G401 (cell line): Measurements from ENCODE around the gene ARAP1. TPM values are rescaled to one million over a fixed set of nuclear protein-coding genes. Genes with fewer than 3 reads are reported as not detected.
A peak's percentile ranks its signal among the peaks of the same experiment; 100 is the strongest.
"Not testable (repeated sequence)": the region's sequence is repeated elsewhere in the genome, so short reads cannot be mapped to it uniquely, and the experiment has no call there.

Source experiments
- DNase-seq: peaks from one replicate; pipeline ENCODE4 v3.0.0-alpha.2; 2015; ENCODE audit warnings: low spot score
- in situ Hi-C: cut with HindIII; loops from 2 replicates; pipeline ENCODE4 v1.10.0; 2016; ENCODE audit warnings: low sequenced_read_pairs, mixed read lengths
- total RNA-seq: library from RNA; depleted of rRNA; stranded (reverse); fragments of >200 nt; shearing (Covaris generic); gene quantifications from 2 replicates; pipeline ENCODE4 v1.2.3, GENCODE V29; 2014; rRNA removed

The ARAP1 gene
- total RNA-seq: 89.9 and 113 TPM in 2 replicates

- in situ Hi-C loops: loop anchor here (10.0 kb wide), 1 partner anchor 98 kb away; no protein-coding TSS in a partner anchor
- peak; percentile 30 for DNase-seq
Measured at GRCh38 chr11:72752088-72752914, at the start of gene ARAP1. Gene ARAP1 (minus strand): TSS chr11:72752408. CDS start chr11:72727128, 25,280 bp downstream.

- in situ Hi-C loops: no loop called here
- no peak for DNase-seq
Measured at GRCh38 chr11:72799441-72799840, 47.2 kb upstream of the ARAP1 start.

GRCh38 chr11:72798361-72798760 lies 46.2 kb upstream of the ARAP1 start:
- in situ Hi-C loops: no loop called here

GRCh38 chr11:72793425-72794367 lies 41.5 kb upstream of the ARAP1 start, which contains the start of gene STARD10:
Gene STARD10 (minus strand): TSS chr11:72794047. CDS start chr11:72781181, 12,866 bp downstream.
- peak; percentile 99 for DNase-seq
- in situ Hi-C loops: no loop called here

More at GRCh38 chr11:72798361-72798760, 46.2 kb upstream of the ARAP1 start:
- no peak for DNase-seq

GRCh38 chr11:72793076-72793424 lies 40.8 kb upstream of the ARAP1 start:
- in situ Hi-C loops: no loop called here
- no peak for DNase-seq

- DNase-seq: no peak
- in situ Hi-C loops: no loop called here
Measured at GRCh38 chr11:72792437-72793021, 40.3 kb upstream of the ARAP1 start.

GRCh38 chr11:72791228-72791627 lies 39.0 kb upstream of the ARAP1 start:
- in situ Hi-C loops, DNase-seq: not testable (repeated sequence)

- DNase-seq: no peak
- in situ Hi-C loops: no loop called here
Measured at GRCh38 chr11:72789493-72790131, 37.4 kb upstream of the ARAP1 start.

- DNase-seq: no peak
- in situ Hi-C loops: no loop called here
Measured at GRCh38 chr11:72788241-72788640, 36.0 kb upstream of the ARAP1 start.

GRCh38 chr11:72787216-72788104 lies 35.3 kb upstream of the ARAP1 start:
- DNase-seq: no peak
- in situ Hi-C loops: no loop called here

- in situ Hi-C loops: no loop called here
- no peak for DNase-seq
Measured at GRCh38 chr11:72786305-72787215, 34.4 kb upstream of the ARAP1 start.

GRCh38 chr11:72784662-72785061 lies 32.5 kb upstream of the ARAP1 start:
- DNase-seq: no peak
- in situ Hi-C loops: no loop called here

GRCh38 chr11:72783144-72783905 lies 31.1 kb upstream of the ARAP1 start:
- DNase-seq: no peak
- in situ Hi-C loops: no loop called here

- in situ Hi-C loops: no loop called here
- peak; percentile 92 for DNase-seq
Measured at GRCh38 chr11:72782081-72782920, 30.1 kb upstream of the ARAP1 start.

- in situ Hi-C loops: no loop called here
- DNase-seq: peak; percentile 66
Measured at GRCh38 chr11:72781313-72782080, 29.3 kb upstream of the ARAP1 start.
